Thyroid gland (tissue), 4 donors: Measurements from ENCODE around the gene DUSP8. TPM values are rescaled to one million over a fixed set of nuclear protein-coding genes. Genes with fewer than 3 reads are reported as not detected.

Experiments
- DNase-seq, 2 donors: peaks; one replicate each; pipeline ENCODE4 v3.0.0-alpha.2; 2019
- H3K27ac ChIP-seq, 3 donors: fragments of 200-600 bp; sonication (generic); 1 replicate in 2 of 3; 2 replicates in 1 of 3; pipeline ENCODE4 v1.5.1; 2016 to 2019; ENCODE audit warnings: mild to moderate bottlenecking in 1 of 3, moderate library complexity in 1 of 3
- H3K27me3 ChIP-seq: fragments of 200-600 bp; sonication (generic); one replicate; pipeline ENCODE4 v1.5.1; 2019
- H3K36me3 ChIP-seq, 2 donors: fragments of 200-600 bp; sonication (generic); one replicate each; pipeline ENCODE4 v1.5.1; 2016 to 2019
- H3K4me1 ChIP-seq, 2 donors: fragments of 200-600 bp; sonication (generic); one replicate each; pipeline ENCODE4 v1.5.1; 2017 to 2019
- H3K4me3 ChIP-seq, 3 donors: fragments of 200-600 bp; sonication (generic); replicated peaks in 1 of 3; 1 replicate in 2 of 3; 2 replicates in 1 of 3; pipeline ENCODE4 v1.5.1; 2016; ENCODE audit warnings: mild to moderate bottlenecking in 1 of 3
- H3K9me3 ChIP-seq: fragments of 200-600 bp; sonication (generic); one replicate; pipeline ENCODE4 v1.5.1; 2017
- POLR2A ChIP-seq, 2 donors: fragments of 450-650 bp; IDR thresholded peaks; one replicate each; pipeline ENCODE4 v1.6.1; 2017; ENCODE audit warnings: antibody characterized with exemption in 2 of 2, mild to moderate bottlenecking in 2 of 2, moderate library complexity in 1 of 2
- WGBS, 2 donors: methylation state at CpG; one replicate each; pipeline ENCODE4 v1.1.5; 2017; 5-methylcytosine and 5-hydroxymethylcytosine counted together
- intact Hi-C: fragments of 100-400 bp; cut with DNase I; formaldehyde crosslinking; loops from one replicate; pipeline ENCODE4 v1.15.1; 2023
- total RNA-seq, 4 donors: library from RNA; depleted of rRNA; stranded (reverse); fragments of >200 nt; gene quantifications; one replicate each; pipeline ENCODE4 v1.2.3, GENCODE V29; 2016
- TF ChIP-seq, protein P1 (sequence below), 6 experiments: fragments of 200-600 bp in 3 of 6; fragments of 450-650 bp in 3 of 6; sonication (generic) in 3 of 6; IDR thresholded peaks; one replicate each; pipeline ENCODE4 v1.5.1; 2016 to 2019; ENCODE audit warnings: antibody characterized with exemption in 6 of 6, mild to moderate bottlenecking in 2 of 6, inconsistent platforms in 1 of 6, moderate library complexity in 1 of 6

Gene DUSP8
- total RNA-seq, 4 donors from 2014 or later: 1.3 to 3.5 (median 2.5) TPM

DNA sequence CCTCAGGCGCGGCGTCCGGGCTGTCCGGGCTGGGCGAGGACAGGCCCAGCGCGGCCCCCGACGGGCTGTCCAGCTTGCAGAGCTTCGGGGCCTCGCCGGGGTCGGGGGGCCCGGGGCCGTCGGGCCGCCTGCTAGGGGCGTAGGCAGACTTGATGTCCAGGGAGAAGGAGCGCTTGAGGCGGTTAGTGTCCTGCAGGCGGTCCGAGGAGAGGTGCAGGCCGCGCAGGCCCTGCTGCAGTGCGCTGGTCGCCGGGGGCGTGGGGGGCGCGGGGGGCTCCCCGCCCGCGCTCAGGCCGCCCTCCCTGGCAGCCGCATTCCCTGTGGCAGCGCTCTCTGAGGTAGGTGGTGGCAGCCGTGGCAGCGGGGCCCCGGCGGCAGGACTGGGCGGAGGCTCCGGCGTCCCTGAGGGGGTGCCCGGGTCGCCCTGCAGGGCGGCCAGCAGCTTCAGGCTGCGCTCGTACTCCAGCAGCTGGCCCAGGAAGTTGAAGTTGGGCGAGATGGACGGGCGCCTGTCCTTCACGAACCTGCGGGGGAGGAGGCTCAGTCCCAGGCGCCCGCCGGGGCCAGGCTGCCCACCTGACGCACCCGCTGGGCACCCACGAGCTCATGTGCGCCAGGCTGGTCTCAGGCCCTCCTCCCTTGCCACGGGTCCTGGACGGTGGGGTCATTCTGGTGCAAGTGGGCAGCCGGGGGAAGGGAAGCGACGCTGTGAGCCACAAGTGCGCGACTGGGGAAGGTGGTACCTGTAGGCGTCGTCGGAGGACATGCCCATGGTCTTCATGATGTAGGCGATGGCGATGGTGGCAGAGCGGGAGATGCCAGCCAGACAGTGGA lies 14.8 kb downstream of the DUSP8 start:
- H3K27me3 ChIP-seq: no peaks in the 10 kb centered on the region
- H3K4me3 ChIP-seq: no peak overlapping the region
- TF ChIP-seq POLR2A (IDR thresholded peaks at IDR 0.05): no peak
- TF ChIP-seq, protein P1, sequence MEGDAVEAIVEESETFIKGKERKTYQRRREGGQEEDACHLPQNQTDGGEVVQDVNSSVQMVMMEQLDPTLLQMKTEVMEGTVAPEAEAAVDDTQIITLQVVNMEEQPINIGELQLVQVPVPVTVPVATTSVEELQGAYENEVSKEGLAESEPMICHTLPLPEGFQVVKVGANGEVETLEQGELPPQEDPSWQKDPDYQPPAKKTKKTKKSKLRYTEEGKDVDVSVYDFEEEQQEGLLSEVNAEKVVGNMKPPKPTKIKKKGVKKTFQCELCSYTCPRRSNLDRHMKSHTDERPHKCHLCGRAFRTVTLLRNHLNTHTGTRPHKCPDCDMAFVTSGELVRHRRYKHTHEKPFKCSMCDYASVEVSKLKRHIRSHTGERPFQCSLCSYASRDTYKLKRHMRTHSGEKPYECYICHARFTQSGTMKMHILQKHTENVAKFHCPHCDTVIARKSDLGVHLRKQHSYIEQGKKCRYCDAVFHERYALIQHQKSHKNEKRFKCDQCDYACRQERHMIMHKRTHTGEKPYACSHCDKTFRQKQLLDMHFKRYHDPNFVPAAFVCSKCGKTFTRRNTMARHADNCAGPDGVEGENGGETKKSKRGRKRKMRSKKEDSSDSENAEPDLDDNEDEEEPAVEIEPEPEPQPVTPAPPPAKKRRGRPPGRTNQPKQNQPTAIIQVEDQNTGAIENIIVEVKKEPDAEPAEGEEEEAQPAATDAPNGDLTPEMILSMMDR (IDR thresholded peaks at IDR 0.05): no peak
- peaks cover 16 to 43% of the 10 kb centered on the region in 2 donors for H3K4me1 ChIP-seq
- WGBS, 2 donors: 75 to 93% methylated on average over 28 to 35 of the region's 74 CpGs
- intact Hi-C loops: no loop called here
- no peak for DNase-seq
- no peak overlapping the region for H3K27ac ChIP-seq
- no peaks in the 10 kb centered on the region for H3K9me3 ChIP-seq
- peaks cover 5 to 9% of the 10 kb centered on the region in 2 donors for H3K36me3 ChIP-seq

DNA sequence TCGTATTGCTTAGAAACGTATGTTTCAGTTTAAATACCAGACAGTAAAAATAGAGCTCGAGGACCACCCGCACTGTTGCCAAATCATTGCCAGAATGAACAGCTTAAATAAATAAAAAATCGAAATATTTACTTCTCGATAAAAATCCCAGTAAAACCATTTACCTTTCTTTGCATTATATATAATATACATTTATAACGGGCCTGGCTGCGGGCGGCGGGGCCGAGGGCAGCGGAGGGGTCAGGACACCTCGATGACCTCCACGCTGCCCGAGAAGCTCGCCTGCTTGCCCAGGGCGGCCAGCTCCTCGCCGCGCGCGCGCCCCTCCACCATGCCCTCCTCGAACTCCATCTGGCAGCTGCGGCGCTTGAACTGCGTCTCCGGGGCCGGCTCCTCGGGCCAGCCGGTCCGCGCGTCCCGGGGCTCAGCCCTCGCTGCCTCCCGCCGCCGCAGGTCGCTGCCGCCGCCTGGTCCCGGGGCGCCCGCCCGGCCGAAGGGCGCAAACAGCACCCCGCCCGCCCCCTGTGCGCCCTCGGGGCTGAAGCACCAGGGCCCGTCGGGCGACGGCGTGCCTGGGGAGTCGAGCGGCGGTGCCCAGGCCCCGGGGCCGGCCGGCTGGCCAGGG lies 15.7 kb downstream of the DUSP8 start:
- no peaks in the 10 kb centered on the region for H3K27me3 ChIP-seq
- H3K4me3 ChIP-seq: no peak overlapping the region
- no peaks in the 10 kb centered on the region for H3K9me3 ChIP-seq
- intact Hi-C loops: no loop called here
- H3K27ac ChIP-seq: no peak overlapping the region
- 62 to 73% methylated on average over 28 to 47 of the region's 63 CpGs for WGBS, 2 donors
- no peak for TF ChIP-seq POLR2A (IDR thresholded peaks at IDR 0.05)
- TF ChIP-seq, protein P1 (IDR thresholded peaks at IDR 0.05): no peak
- peaks cover 16 to 43% of the 10 kb centered on the region in 2 donors for H3K4me1 ChIP-seq
- no peak for DNase-seq
- peaks cover 5 to 9% of the 10 kb centered on the region in 2 donors for H3K36me3 ChIP-seq

DNA sequence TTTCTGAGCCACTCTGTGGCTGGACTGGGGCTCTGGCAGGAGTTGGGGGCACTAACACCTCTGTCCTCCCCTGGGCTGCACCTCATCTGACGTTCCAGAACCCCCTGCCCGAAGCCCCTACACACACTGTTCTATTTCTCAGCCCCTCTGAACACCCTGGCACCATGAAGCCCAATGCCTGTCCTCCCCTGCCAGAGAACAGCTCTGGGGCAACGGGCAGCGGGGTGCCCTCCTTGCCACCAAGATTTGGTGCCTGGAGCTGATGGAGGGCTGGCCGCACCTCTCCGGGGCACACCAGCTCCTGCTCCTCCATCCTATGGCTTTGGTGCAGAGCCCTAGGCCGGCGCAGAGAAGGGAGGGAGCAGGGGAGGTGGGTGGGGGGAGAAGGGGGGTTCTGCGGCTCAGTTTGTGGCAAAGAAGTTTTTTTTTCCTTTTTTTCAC lies 16.3 kb downstream of the DUSP8 start:
- intact Hi-C loops: no loop called here
- Histone ChIP-seq H3K9me3 (no peaks in the 10 kb centered on the region), H3K27me3 (no peaks in the 10 kb centered on the region), H3K27ac (no peak overlapping the region), H3K4me3 (no peak overlapping the region), H3K4me1 (peaks cover 16 to 43% of the 10 kb centered on the region in 2 donors), H3K36me3 (peaks cover 5 to 9% of the 10 kb centered on the region in 2 donors)
- WGBS, 2 donors: 75 to 95% methylated on average over 5 to 7 of the region's 9 CpGs
- no peak for DNase-seq
- TF ChIP-seq POLR2A (IDR thresholded peaks at IDR 0.05): no peak
- TF ChIP-seq, protein P1 (IDR thresholded peaks at IDR 0.05): no peak

DNA sequence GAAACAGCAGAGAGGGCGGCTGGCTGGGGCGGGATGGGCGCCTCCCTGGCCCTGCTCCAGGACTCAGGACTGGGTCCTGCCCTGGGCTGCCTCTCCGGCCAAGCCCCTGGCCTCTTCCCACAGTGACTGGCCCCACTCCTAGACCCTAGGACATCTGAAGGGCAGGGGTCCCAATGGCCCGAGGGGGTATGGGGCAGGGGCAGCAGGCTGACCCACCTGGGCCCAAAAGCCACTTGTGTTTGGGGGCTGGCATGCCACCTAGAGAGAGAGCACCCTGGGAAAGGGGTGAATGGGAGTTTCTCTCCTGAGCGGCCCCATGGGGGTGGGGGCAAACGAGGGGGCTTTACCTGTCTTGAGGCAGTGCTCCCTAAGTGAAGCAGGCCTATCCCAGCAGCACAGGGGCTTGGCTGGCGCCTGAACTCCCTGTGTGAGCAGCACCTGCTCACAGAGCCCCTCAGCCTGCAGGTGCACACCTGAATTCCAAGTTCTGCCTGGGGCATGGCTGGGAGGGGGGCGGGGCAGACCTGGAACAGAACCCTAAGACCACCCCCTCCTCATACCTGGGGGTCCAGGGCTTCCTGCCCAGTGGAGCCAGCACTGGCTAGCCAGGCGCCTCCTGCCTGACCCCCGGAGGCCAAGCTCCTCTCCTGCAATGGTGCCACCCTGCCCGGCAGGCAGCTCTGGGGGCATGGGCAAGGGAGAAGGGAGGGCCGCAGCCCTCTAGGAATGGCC lies 16.9 kb downstream of the DUSP8 start:
- no peak for DNase-seq
- Histone ChIP-seq H3K9me3 (no peaks in the 10 kb centered on the region), H3K36me3 (peaks cover 5 to 9% of the 10 kb centered on the region in 2 donors), H3K4me1 (peaks cover 16 to 43% of the 10 kb centered on the region in 2 donors), H3K27me3 (no peaks in the 10 kb centered on the region), H3K27ac (no peak overlapping the region), H3K4me3 (no peak overlapping the region)
- WGBS, 2 donors: 68 to 81% methylated on average over 6 to 7 of the region's 13 CpGs
- intact Hi-C loops: no loop called here
- no peak for TF ChIP-seq POLR2A (IDR thresholded peaks at IDR 0.05)
- TF ChIP-seq, protein P1 (IDR thresholded peaks at IDR 0.05): no peak
